BE2C (cell line): Measurements from ENCODE around the gene IL1RL2.

Experiments
- DNase-seq: peaks from one replicate; pipeline ENCODE4 v3.0.0-alpha.2; 2020
- H3K27me3 ChIP-seq: fragments of 250-450 bp; sonication (Bioruptor Pico); 2 replicates; pipeline ENCODE4 v1.5.1; 2020; ENCODE audit warnings: mild to moderate bottlenecking
- H3K36me3 ChIP-seq: fragments of 250-450 bp; sonication (Bioruptor Pico); 2 replicates; pipeline ENCODE4 v1.5.1; 2020; ENCODE audit warnings: mild to moderate bottlenecking
- H3K4me1 ChIP-seq: fragments of 250-450 bp; sonication (Bioruptor Pico); 2 replicates; pipeline ENCODE4 v1.5.1; 2020
- H3K4me3 ChIP-seq: 2 replicates; pipeline ENCODE4 v1.5.1; 2011; ENCODE audit warnings: low read depth, low read length
- H3K9me3 ChIP-seq: fragments of 250-450 bp; sonication (Bioruptor Pico); 2 replicates; pipeline ENCODE4 v1.5.1; 2020
- CTCF ChIP-seq: IDR thresholded peaks from 2 replicates; pipeline ENCODE4 v1.5.1; 2012; ENCODE audit warnings: mild to moderate bottlenecking, low read depth, low read length

Gene IL1RL2

GRCh38 chr2:102238039-102238756 is 51.4 kb downstream of the IL1RL2 start:
- H3K27me3 ChIP-seq = no peaks in the 10 kb centered on the region
- no peaks in the 10 kb centered on the region for H3K36me3 ChIP-seq
- peaks cover 3% of the 10 kb centered on the region; the same call in 1 of the 2 replicates for H3K4me1 ChIP-seq
- no peaks in the 10 kb centered on the region for H3K9me3 ChIP-seq
- DNase-seq = no peak
- TF ChIP-seq CTCF = no peak
- no peak overlapping the region for H3K4me3 ChIP-seq

GRCh38 chr2:102238778-102239177 is 52.0 kb downstream of the IL1RL2 start:
- H3K9me3 ChIP-seq = no peaks in the 10 kb centered on the region
- peaks cover 3% of the 10 kb centered on the region; the same call in 1 of the 2 replicates for H3K4me1 ChIP-seq
- no peak for DNase-seq
- no peak for TF ChIP-seq CTCF
- no peaks in the 10 kb centered on the region for H3K27me3 ChIP-seq
- no peak overlapping the region for H3K4me3 ChIP-seq
- no peaks in the 10 kb centered on the region for H3K36me3 ChIP-seq

- H3K27me3 ChIP-seq = no peaks in the 10 kb centered on the region
- H3K4me1 ChIP-seq = peaks cover 3% of the 10 kb centered on the region; the same call in 1 of the 2 replicates
- H3K36me3 ChIP-seq = no peaks in the 10 kb centered on the region
- no peak for TF ChIP-seq CTCF
- no peak overlapping the region for H3K4me3 ChIP-seq
- DNase-seq = no peak
- no peaks in the 10 kb centered on the region for H3K9me3 ChIP-seq
Observed at GRCh38 chr2:102239344-102239743, 52.5 kb downstream of the IL1RL2 start.

- no peaks in the 10 kb centered on the region for H3K27me3 ChIP-seq
- H3K9me3 ChIP-seq = no peaks in the 10 kb centered on the region
- H3K4me3 ChIP-seq = no peak overlapping the region
- TF ChIP-seq CTCF = peak; percentile 84
- peaks cover 3% of the 10 kb centered on the region; the same call in 1 of the 2 replicates for H3K4me1 ChIP-seq
- no peaks in the 10 kb centered on the region for H3K36me3 ChIP-seq
- DNase-seq = peak; percentile 74
Observed at GRCh38 chr2:102240640-102241370, 54.0 kb downstream of the IL1RL2 start.

GRCh38 chr2:102241616-102242305 is 54.9 kb downstream of the IL1RL2 start:
- no peak for DNase-seq
- H3K4me3 ChIP-seq = no peak overlapping the region
- H3K4me1 ChIP-seq = peaks cover 3% of the 10 kb centered on the region; the same call in 1 of the 2 replicates
- H3K9me3 ChIP-seq = no peaks in the 10 kb centered on the region
- TF ChIP-seq CTCF = no peak
- H3K36me3 ChIP-seq = no peaks in the 10 kb centered on the region
- H3K27me3 ChIP-seq = no peaks in the 10 kb centered on the region
